GM19455 (cell line): ENCODE measurements around the gene OR2D2.
"Not testable (repeated sequence)": the region's sequence is repeated elsewhere in the genome, so short reads cannot be mapped to it uniquely, and the experiment has no call there.

ENCODE experiments used
- ATAC-seq: cut with Tn5 transposase; IDR thresholded peaks from one replicate; pipeline ENCODE4 v1.9.1; 2021; ENCODE audit not compliant: unreplicated experiment

The OR2D2 gene, protein sequence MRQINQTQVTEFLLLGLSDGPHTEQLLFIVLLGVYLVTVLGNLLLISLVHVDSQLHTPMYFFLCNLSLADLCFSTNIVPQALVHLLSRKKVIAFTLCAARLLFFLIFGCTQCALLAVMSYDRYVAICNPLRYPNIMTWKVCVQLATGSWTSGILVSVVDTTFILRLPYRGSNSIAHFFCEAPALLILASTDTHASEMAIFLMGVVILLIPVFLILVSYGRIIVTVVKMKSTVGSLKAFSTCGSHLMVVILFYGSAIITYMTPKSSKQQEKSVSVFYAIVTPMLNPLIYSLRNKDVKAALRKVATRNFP

DNA sequence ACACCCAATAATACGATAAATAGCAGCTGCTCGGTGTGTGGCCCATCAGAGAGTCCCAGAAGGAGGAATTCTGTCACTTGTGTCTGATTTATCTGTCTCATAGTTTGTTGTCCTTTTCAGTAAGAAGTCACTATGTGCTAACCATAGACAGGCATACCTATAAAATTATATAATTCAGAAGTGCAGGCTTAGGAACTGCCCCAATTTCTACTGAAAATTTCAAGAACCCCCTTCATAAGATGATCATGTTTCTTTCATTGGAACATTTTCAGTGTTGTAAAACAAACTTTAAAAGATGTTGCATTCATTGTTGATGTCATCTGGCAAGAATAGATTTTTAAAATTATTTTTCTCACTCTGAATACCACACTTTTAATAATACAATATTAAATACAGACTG is at the start of gene OR2D2:
Gene OR2D2 (minus strand): TSS at position 101 of the 400 bp plus-strand sequence. CDS start 0 bp downstream, at position 101.
- no peak for ATAC-seq

GRCh38 chr11:6941970-6942369 is 49.7 kb upstream of the OR2D2 start:
- ATAC-seq = no peak

DNA sequence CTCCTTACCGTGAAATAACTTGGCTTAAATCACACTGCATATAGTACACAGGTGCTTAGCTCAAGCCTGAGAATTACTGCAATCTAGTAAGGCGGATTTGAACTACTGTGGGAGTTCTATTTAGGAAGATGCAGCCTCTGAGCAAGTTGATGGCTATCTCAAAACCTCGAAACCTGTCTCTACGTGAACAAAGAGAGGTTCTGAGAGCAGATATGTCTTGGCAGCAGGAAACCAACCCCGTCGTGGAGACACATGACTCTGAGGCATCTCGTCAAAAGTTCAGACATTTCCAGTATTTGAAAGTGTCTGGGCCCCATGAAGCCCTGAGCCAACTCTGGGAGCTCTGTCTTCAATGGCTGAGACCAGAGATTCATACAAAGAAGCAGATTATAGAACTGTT is 39.8 kb upstream of the OR2D2 start:
- ATAC-seq = no peak

GRCh38 chr11:6931146-6931713 is 38.9 kb upstream of the OR2D2 start:
- ATAC-seq = no peak

DNA sequence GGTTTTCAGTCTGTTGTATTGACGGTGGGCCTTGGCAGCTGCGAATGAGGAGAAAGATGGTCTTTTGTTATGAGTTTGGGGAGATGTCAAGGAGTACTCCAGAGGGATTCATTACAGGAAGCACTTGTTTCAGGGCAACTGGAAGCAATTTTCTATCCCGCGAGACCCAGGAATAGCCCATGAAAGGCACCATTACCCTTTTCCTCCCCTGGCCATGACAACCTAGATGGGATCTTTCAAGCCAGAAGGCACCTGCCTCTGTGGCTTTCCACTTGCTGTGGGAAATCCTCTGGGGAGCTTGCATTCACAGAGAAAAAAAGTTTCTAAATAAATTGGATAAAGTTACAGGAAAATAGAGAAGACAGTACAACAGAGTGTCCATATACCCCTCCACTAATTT is 36.6 kb upstream of the OR2D2 start:
- no peak for ATAC-seq

DNA sequence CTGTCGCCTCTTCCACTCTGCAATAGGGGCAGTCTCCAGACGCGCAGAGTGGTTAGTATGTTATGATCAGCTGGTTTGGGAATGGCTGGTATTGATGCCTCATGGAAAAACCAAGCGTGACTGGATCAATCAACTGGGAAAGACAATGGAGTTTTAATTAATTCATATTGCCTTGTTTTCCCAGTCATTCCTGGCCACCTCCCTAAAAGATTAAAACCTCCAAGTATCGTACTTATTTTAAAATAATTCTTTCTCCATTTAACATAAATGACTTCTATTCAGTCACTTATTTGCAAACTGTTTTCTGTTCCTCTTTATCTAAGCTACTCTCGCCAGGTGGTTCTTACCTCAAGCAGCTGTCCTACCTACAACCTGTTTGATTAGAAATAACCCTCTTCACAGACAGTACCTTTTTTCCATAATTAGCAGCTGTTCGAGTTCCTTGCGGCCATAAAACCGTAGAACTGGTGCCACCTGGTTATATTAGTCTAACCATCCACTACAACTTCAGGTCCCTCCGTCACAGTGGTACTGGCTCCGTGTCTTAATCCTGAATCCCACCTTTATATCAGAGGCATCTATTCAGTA is 34.8 kb upstream of the OR2D2 start:
- ATAC-seq = peak; percentile 69

- ATAC-seq = peak; percentile 65
Measured at GRCh38 chr11:6926208-6927029, 34.1 kb upstream of the OR2D2 start, which contains the start of gene ZNF215. ZNF215 (plus strand) TSS chr11:6926426; CDS start chr11:6932273, 5,847 bp downstream.

- peak; percentile 8 for ATAC-seq
Measured at GRCh38 chr11:6925636-6926207, 33.4 kb upstream of the OR2D2 start.

- ATAC-seq = no peak
Measured at GRCh38 chr11:6925007-6925577, 32.8 kb upstream of the OR2D2 start.

DNA sequence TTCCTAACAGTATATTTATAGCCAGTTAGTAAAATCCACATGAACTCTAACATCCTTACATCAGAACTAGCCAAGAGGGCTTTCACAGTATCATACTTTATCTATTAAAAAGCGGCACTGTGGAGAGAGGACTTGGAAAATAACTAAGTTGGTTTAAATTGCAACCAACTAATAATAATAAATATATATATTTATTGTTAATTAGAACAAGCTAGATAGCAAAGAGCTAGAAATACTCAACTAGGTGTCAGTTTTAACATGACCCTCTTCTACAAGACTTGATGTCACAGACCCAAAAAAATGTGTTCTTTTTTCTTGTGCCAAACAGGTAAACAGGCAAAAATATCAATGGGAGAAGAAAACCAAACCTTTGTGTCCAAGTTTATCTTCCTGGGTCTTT is 28.4 kb upstream of the OR2D2 start, which contains the start of gene OR2D3:
Gene OR2D3 (plus strand): TSS at position 301 of the 400 bp plus-strand sequence. CDS start 0 bp downstream, at position 301.
- ATAC-seq = no peak

DNA sequence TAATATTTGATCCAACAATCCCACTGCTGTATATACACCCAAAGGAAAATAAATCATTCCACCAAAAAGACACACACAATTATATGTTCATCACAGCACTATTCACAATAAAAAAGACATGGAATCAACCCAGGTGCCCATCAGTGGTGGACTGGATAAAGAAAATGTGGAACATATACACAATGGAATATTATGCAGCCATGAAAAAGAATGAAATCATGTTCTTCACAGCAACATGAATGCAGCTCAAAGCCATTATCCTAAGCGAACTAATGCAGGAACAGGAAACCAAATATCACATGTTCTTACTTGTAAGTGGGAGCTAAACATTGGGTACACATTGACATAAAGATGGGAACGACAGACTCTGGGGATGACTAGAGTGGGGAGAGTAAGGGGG is 27.4 kb upstream of the OR2D2 start:
- ATAC-seq = no peak

GRCh38 chr11:6911948-6912347 is 19.6 kb upstream of the OR2D2 start:
- ATAC-seq = no peak

GRCh38 chr11:6911378-6911777 is 19.1 kb upstream of the OR2D2 start:
- no peak for ATAC-seq

DNA sequence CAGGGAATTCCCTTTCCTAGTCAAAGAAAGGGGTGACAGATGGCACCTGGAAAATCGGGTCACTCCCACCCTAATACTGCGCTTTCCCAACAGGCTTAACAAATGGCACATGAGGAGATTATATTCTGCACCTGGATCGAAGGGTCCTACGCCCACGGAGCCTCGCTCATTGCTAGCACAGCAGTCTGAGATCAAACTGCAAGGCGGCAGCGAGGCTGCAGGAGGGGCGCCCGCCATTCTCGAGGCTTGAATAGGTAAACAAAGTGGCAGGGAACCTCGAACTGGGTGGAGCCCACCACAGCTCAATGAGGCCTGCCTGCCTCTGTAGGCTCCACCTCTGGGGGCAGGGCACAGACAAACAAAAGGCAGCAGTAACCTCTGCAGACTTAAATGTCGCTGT is 12.5 kb upstream of the OR2D2 start:
- not testable (repeated sequence) for ATAC-seq

GRCh38 chr11:6900327-6900999 is 8.2 kb upstream of the OR2D2 start:
- no peak for ATAC-seq

GRCh38 chr11:6898911-6899310 is 6.6 kb upstream of the OR2D2 start:
- ATAC-seq = no peak

- ATAC-seq = peak; percentile 87
Measured at GRCh38 chr11:6895010-6895409, 2.7 kb upstream of the OR2D2 start.

- ATAC-seq = no peak
Measured at GRCh38 chr11:6894097-6894496, 1.8 kb upstream of the OR2D2 start.

- ATAC-seq = no peak
Measured at GRCh38 chr11:6889835-6890234, 2.5 kb downstream of the OR2D2 start.

GRCh38 chr11:6888830-6889229 is 3.5 kb downstream of the OR2D2 start:
- no peak for ATAC-seq
